Large intestine (tissue), 3 donors: ENCODE data around the gene ACACB. TPM values are rescaled to one million over a fixed set of nuclear protein-coding genes. Genes with fewer than 3 reads are reported as not detected.
A peak's percentile ranks its signal among the peaks of the same experiment; 100 is the strongest.

Experiments used
- DNase-seq, 2 donors: peaks; one replicate each; pipeline versions ENCODE4 v3.0.0 to v3.0.0-alpha.2; 2013
- H3K27ac ChIP-seq: one replicate; pipeline ENCODE4 v1.5.1; 2013; ENCODE audit warnings: low read length
- H3K27me3 ChIP-seq: 2 replicates; pipeline ENCODE4 v1.6.1; 2013; ENCODE audit warnings: low read length; ENCODE audit not compliant: control insufficient read depth, insufficient read depth
- H3K36me3 ChIP-seq: 2 replicates; pipeline ENCODE4 v1.6.1; 2013; ENCODE audit warnings: low read length; ENCODE audit not compliant: control insufficient read depth, insufficient read depth
- H3K4me1 ChIP-seq: one replicate; pipeline ENCODE4 v1.6.1; 2013; ENCODE audit warnings: low read length; ENCODE audit not compliant: control insufficient read depth, insufficient read depth
- H3K4me3 ChIP-seq: one replicate; pipeline ENCODE4 v1.5.1; 2013; ENCODE audit warnings: low read length
- H3K9me3 ChIP-seq: one replicate; pipeline ENCODE4 v1.6.1; 2013; ENCODE audit warnings: mild to moderate bottlenecking, low read depth, low read length, moderate library complexity; ENCODE audit not compliant: control insufficient read depth
- WGBS: methylation state at CpG from one replicate; pipeline ENCODE4 v1.1.5; 2013; ENCODE audit warnings: low lambda C conversion rate; ENCODE audit not compliant: insufficient coverage; 5-methylcytosine and 5-hydroxymethylcytosine counted together
- polyA plus RNA-seq: library from polyadenylated mRNA; unstranded; fragments of 120-200 nt; gene quantifications from one replicate; pipeline ENCODE4 v1.2.1, GENCODE V29; 2013

ACACB gene
- polyA plus RNA-seq, 1 donor = 11.9 TPM

DNA sequence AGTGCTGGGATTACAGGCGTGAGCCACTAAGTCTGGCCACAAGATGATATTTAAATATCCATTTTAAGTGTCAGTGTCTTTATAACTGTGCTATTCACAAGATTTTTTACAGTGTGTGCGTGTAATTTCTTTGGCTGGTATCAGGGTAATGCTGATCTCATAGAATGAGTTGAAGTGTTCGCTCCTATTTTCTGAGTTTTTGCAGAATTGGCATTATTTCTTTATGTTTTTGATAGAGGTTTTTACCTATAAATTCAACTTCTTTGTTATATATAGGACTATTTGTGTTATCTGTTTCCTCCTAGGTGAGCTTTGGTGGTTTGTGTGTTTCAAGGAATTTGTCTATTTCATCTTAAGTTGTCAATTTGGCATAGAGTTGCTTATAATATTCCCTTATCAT lies 147.1 kb downstream of the ACACB start:
- DNase-seq = no peak
- WGBS = no CpG with 5 or more reads among the region's 3 CpGs
- no peaks in the 10 kb centered on the region for H3K4me1 ChIP-seq
- H3K27me3 ChIP-seq = no peaks in the 10 kb centered on the region
- H3K4me3 ChIP-seq = no peak overlapping the region
- peaks cover 51% of the 10 kb centered on the region for H3K36me3 ChIP-seq
- H3K27ac ChIP-seq = no peak overlapping the region
- no peaks in the 10 kb centered on the region for H3K9me3 ChIP-seq

DNA sequence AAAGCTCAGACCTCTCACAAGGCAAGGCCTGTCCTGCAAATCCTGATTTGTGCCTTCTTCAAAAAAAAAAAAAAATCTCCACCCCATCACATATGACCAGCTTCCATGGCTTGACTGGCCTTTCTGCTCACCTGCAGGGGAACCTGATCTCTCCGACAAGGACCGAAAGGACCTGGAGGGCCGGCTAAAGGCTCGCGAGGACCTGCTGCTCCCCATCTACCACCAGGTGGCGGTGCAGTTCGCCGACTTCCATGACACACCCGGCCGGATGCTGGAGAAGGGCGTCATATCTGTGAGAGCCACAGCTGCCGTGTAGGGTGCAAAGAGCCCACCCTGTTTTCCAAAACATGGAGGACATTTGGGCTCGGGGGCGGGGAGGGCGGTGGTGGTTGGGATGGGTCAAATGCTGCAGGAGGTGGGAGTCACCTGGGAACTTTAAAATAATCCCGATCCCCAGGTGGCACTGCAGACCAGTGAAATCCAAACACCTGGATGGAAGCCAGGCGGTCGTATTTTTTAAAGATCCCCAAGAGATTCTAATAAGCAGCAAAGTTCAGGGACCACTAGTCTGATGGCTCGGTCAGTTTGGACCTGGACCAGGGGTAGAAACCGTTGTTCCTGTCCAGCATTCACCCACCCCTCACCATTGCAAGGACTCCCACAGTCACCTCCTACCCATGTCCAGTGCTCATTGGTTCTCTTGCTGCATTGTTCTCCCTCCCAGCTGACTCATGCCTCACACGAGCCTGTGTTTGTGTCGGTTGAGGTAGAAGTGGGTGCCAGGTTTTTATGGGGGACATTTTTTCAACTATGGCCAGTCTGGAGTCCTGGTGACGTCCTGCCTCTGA lies 147.9 kb downstream of the ACACB start:
- Histone ChIP-seq H3K9me3 (no peaks in the 10 kb centered on the region), H3K4me1 (no peaks in the 10 kb centered on the region), H3K27me3 (no peaks in the 10 kb centered on the region), H3K4me3 (no peak overlapping the region), H3K27ac (no peak overlapping the region), H3K36me3 (peaks cover 48% of the 10 kb centered on the region)
- WGBS = no CpG with 5 or more reads among the region's 23 CpGs
- peak; percentile 57 to 63 for DNase-seq

DNA sequence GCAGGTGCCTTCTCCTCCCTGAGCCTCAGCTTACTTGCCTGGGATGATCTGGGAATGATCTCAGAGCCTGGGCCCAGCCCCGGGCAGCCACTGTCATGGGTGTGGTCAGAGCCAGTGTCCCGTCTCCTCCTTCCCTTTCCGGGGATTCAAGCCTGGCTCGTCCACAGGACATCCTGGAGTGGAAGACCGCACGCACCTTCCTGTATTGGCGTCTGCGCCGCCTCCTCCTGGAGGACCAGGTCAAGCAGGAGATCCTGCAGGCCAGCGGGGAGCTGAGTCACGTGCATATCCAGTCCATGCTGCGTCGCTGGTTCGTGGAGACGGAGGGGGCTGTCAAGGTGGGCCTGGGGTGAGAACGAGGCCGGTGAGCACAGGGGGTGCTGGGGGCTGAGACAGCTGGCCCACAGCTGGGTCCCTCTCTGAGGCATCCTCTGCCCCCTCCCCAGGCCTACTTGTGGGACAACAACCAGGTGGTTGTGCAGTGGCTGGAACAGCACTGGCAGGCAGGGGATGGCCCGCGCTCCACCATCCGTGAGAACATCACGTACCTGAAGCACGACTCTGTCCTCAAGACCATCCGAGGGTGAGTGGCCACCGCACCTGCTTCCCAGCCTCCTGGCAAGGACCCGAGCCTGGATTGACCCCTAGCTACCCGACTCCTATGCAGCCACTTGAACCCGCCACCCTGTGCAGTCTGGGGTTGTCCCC lies 148.7 kb downstream of the ACACB start:
- H3K27ac ChIP-seq = no peak overlapping the region
- DNase-seq = no peak
- no peak overlapping the region for H3K4me3 ChIP-seq
- peaks cover 44% of the 10 kb centered on the region for H3K36me3 ChIP-seq
- no peaks in the 10 kb centered on the region for H3K9me3 ChIP-seq
- no peaks in the 10 kb centered on the region for H3K4me1 ChIP-seq
- H3K27me3 ChIP-seq = no peaks in the 10 kb centered on the region
- no CpG with 5 or more reads among the region's 27 CpGs for WGBS

DNA sequence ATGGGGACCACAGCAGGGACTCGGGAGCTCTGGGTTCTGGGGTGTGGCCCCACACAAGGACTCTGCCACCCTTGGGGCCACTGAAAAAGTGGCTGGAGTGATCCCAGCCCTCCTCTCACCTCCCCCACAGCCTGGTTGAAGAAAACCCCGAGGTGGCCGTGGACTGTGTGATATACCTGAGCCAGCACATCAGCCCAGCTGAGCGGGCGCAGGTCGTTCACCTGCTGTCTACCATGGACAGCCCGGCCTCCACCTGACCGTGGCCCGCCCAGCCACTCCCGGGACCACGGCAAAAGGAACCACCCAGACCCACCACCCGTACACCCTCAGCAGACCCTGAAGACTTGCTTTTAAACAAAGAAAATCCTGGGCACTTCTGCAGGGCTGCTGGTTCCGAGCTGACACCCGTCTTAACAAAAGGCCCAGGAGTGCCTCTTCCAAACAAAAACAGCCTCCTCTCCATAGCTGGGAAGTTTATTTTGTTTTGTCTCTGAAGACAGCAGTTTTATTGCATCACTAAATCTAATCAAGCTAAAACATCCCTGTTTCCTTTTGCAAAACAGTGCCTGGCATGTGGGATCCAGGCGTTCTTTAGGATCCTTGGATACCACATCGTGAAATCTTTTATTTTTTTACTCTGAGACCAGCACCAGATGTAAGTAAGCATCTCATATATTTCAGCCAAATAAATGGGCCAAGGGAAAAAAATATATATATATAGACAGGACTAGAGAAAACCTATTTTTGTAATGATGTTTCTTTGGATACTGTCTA lies 149.9 kb downstream of the ACACB start:
- Histone ChIP-seq H3K27ac (no peak overlapping the region), H3K4me3 (no peak overlapping the region), H3K9me3 (no peaks in the 10 kb centered on the region), H3K4me1 (no peaks in the 10 kb centered on the region), H3K27me3 (no peaks in the 10 kb centered on the region), H3K36me3 (peaks cover 36% of the 10 kb centered on the region)
- no CpG with 5 or more reads among the region's 16 CpGs for WGBS
- no peak for DNase-seq

DNA sequence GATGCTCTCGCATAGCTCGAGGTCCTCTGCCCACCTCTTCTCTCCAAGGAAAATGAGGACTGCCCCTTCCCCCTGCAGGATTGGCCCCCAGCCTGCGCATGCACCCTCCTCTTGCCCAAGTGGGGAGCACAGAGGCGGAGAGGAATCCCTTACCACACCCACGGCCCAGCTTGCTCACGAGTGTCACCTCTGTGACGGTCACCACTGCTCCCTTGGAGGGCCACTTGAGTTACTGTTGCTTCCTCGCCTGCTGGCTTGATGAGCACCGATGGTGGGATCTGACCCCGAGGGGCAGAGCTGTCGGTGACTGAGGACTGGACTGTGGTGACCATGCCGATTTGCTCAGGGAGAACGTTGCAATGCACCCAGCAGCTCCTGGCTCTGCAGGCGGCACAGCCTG lies 151.0 kb downstream of the ACACB start:
- Histone ChIP-seq H3K36me3 (peaks cover 29% of the 10 kb centered on the region), H3K4me1 (no peaks in the 10 kb centered on the region), H3K27me3 (no peaks in the 10 kb centered on the region), H3K27ac (no peak overlapping the region), H3K4me3 (no peak overlapping the region), H3K9me3 (no peaks in the 10 kb centered on the region)
- no peak for DNase-seq
- WGBS = no CpG with 5 or more reads among the region's 14 CpGs

DNA sequence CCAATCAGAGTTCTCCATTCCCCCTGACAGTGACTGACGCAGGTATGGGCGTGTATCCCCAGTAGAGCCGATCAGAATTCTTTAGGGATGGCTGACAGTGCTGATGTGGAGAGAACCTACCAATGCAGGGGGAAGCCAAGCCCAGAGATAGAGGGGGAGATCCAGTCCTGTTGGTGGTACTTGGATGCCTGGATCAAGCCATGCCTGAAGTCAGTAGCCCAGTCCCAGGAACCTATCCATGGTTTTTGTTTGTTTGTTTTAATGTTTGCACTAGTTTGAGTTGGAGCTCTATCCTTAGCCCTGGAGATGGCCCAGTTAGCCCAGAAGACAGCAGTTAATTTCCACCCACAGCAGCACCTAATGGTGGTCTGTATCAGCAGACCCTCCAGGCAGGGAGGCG lies 152.5 kb downstream of the ACACB start:
- Histone ChIP-seq H3K36me3 (peaks cover 26% of the 10 kb centered on the region), H3K27ac (no peak overlapping the region)

DNA sequence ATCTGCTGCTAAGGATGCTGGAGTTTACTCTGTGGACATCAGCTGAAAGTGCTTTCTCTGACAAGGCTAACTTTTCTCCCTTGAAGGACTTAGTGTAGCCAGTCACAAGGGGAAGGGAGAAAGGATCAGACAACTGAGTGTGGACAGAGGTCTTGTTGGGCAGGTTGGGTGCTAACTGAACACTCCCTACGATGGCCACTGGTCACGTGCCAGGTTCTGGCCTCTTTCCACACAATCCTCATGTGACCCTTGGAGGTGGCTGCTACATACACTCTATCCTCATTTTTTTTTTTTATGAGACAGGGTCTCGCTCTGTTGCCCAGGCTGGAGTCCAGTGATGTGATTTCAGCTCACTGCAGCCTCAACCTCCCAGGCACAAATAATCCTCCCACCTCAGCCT lies 153.0 kb downstream of the ACACB start:
- no peak overlapping the region for H3K27ac ChIP-seq
- peaks cover 24% of the 10 kb centered on the region for H3K36me3 ChIP-seq
- H3K27me3 ChIP-seq = peaks cover 8% of the 10 kb centered on the region
- no peaks in the 10 kb centered on the region for H3K4me1 ChIP-seq
- WGBS = no CpG with 5 or more reads among the region's 3 CpGs
- no peaks in the 10 kb centered on the region for H3K9me3 ChIP-seq
- no peak for DNase-seq
- H3K4me3 ChIP-seq = no peak overlapping the region

More for the DNA sequence above, 152.5 kb downstream of the ACACB start:
- H3K27me3 ChIP-seq = peaks cover 8% of the 10 kb centered on the region
- H3K9me3 ChIP-seq = no peaks in the 10 kb centered on the region
- H3K4me1 ChIP-seq = no peaks in the 10 kb centered on the region
- WGBS = no CpG with 5 or more reads among the region's 4 CpGs
- DNase-seq = no peak
- no peak overlapping the region for H3K4me3 ChIP-seq

DNA sequence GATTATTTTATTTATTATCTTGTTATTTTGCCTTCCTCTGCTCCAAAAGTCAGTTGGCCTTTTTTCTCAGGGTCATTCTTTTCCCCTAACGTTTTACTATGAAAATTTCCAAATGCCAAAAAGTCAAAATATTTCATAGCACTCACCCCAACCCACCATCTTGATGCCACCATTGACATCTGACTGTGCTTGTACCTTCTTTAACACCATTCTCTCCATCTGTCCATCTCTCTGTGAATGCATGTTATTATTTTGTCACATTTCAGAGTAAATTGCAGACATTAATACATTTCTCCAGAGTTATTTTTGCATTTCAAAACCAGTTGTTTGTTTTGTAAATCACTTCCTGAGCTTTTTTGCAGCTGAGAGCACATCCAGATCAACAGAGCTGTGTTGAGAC lies 154.1 kb downstream of the ACACB start:
- peaks cover 13% of the 10 kb centered on the region for H3K36me3 ChIP-seq
- no peaks in the 10 kb centered on the region for H3K4me1 ChIP-seq
- no peak for DNase-seq
- no peak overlapping the region for H3K4me3 ChIP-seq
- H3K27ac ChIP-seq = no peak overlapping the region
- peaks cover 8% of the 10 kb centered on the region for H3K27me3 ChIP-seq
- 100% methylated on average over 1 of the region's 1 CpG for WGBS
- H3K9me3 ChIP-seq = no peaks in the 10 kb centered on the region

DNA sequence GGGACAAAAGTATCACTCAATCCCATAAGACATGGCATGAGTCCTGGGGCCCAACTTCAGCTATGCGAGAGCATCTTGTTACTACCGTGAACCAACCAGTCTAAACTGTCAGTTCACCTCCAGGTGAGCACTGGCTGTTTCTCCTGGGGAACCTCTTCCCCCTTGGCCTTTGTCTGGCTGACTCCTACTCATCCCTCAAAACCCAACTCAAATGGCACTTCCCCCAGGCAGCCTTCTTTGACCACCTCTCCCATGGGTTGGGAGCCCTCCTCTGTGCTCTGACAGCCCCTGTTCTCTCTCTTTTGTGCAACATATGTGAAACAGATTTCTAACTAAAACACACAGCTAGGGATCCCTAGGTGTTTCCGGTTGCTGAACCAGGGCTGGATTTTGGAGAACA lies 155.0 kb downstream of the ACACB start:
- DNase-seq = no peak
- Histone ChIP-seq H3K27me3 (peaks cover 8% of the 10 kb centered on the region), H3K4me1 (no peaks in the 10 kb centered on the region), H3K9me3 (no peaks in the 10 kb centered on the region), H3K36me3 (peaks cover 6% of the 10 kb centered on the region), H3K4me3 (no peak overlapping the region), H3K27ac (no peak overlapping the region)
- WGBS = no CpG with 5 or more reads among the region's 3 CpGs

DNA sequence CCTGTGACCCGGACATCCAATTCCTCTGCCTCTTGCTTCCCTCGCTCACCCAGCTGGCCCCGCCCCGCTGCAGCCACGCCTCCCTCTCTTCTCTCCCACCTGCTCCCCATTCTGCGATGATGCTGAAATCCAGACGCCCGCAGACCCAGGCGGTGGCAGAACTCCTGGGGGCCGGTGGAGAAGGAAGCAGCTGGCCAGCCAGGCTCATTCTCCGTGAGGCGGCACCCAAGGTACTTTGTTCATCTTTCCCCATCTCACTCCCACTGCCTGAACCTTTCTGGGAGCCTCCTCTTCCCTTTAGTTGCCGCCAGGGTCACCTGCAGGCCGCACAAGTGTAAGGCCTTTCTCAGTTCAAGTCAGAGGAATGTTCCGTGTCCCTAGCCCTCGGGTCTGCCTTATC lies 157.0 kb downstream of the ACACB start:
- no CpG with 5 or more reads among the region's 16 CpGs for WGBS
- Histone ChIP-seq H3K27ac (no peak overlapping the region), H3K4me3 (no peak overlapping the region), H3K9me3 (no peaks in the 10 kb centered on the region), H3K27me3 (peaks cover 8% of the 10 kb centered on the region), H3K36me3 (no peaks in the 10 kb centered on the region), H3K4me1 (peaks cover 4% of the 10 kb centered on the region)
- no peak for DNase-seq
